Measurements from ENCODE around the gene ZBTB7C. TPM values are rescaled to one million over a fixed set of nuclear protein-coding genes. Genes with fewer than 3 reads are reported as not detected.

The ZBTB7C gene
- total RNA-seq, 1 donor from 2014 or later: 0.15 TPM

DNA sequence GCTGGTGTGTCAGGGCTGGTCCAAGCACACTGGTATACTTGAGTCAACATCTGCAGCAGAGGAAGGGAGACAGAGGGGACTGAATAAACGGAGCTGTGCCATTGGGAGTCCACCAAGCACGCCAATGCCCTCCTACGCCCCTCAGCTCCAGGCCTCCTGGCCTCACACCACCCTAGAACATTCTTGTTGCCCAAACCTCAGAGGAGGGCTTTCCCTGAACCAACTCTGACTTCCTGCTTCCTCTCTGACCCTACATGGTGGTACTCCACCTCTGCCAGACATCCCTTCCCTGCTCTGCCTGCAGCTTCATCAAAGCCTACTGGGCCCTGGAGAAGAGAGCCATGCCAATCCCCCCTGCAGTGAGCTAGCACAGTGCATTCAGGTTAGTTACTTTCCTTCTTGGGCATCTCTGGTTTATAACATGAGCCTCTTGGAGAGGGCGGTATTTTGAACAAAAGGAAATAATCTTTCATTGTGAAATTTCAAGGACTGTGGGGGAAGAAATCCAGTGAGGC is 54.4 kb downstream of the ZBTB7C start:
- Mint-ChIP-seq H3K27me3 (ENCODE audit: insufficient read depth, low read depth) (peaks cover 4% of the 10 kb centered on the region), H3K4me1 (peaks cover 4% of the 10 kb centered on the region), H3K4me3 (no peak overlapping the region), H3K9me3 (no peaks in the 10 kb centered on the region), H3K36me3 (no peaks in the 10 kb centered on the region), H3K27ac (peak overlapping the region; percentile 90)
- no peak for DNase-seq (ENCODE audit: low spot score)
- Histone ChIP-seq H3K27ac (no peak overlapping the region), H3K36me3 (no peaks in the 10 kb centered on the region), H2AFZ (replicated peaks) (no peak overlapping the region), H3K4me3 (no peak overlapping the region), H3K4me1 (no peaks in the 10 kb centered on the region), H4K20me1 (ENCODE audit: low read depth) (no peaks in the 10 kb centered on the region), H3K27me3 (no peaks in the 10 kb centered on the region), H3K79me2 (ENCODE audit: low read depth) (no peaks in the 10 kb centered on the region), H3K9ac (no peak overlapping the region), H3F3A (ENCODE audit: low read depth) (no peaks in the 10 kb centered on the region), H3K4me2 (no peak overlapping the region), H3K9me3 (ENCODE audit: low read depth) (no peaks in the 10 kb centered on the region)
- TF ChIP-seq EZH2phosphoT487 (IDR thresholded peaks at IDR 0.05) (no peak), EZH2 (IDR thresholded peaks at IDR 0.05) (no peak)
- TF ChIP-seq, protein P1, sequence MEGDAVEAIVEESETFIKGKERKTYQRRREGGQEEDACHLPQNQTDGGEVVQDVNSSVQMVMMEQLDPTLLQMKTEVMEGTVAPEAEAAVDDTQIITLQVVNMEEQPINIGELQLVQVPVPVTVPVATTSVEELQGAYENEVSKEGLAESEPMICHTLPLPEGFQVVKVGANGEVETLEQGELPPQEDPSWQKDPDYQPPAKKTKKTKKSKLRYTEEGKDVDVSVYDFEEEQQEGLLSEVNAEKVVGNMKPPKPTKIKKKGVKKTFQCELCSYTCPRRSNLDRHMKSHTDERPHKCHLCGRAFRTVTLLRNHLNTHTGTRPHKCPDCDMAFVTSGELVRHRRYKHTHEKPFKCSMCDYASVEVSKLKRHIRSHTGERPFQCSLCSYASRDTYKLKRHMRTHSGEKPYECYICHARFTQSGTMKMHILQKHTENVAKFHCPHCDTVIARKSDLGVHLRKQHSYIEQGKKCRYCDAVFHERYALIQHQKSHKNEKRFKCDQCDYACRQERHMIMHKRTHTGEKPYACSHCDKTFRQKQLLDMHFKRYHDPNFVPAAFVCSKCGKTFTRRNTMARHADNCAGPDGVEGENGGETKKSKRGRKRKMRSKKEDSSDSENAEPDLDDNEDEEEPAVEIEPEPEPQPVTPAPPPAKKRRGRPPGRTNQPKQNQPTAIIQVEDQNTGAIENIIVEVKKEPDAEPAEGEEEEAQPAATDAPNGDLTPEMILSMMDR (IDR thresholded peaks at IDR 0.05): no peak

DNA sequence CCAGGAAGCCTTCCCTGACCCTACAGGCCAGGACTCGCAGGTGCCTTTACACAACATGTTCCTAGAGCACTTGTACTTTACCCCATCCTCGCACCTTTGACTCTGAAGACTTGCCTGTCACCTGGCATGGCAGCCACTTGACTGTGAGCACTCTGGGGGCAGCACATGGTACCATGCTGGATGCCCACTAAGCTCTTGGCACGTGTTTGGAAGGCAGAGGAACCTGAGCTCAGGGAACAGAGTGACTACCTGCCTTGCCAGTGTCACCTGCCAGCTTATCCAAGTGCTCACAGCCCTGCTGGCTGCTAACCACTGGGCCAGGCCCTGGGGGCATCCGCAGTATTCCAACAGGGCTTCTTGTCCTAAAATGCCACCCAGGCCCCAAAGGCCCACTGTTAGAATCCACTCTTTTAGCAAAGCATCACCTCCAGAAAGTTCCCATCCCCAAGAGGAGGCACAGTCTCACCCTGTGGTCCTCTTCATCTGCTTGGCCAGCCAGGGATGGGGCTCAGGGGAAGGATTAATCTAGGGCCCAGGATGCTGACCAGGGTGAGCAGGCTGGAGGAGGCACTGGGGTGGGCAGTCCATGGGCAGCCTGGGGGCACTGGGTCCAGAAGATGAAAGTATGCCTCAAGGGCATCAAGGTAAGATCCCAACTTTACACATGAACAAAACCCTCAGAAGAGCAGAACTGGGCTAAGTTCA is 57.0 kb downstream of the ZBTB7C start:
- no peak overlapping the region for H2AFZ ChIP-seq (replicated peaks)
- H3K36me3 ChIP-seq: no peaks in the 10 kb centered on the region
- Mint-ChIP-seq H3K27ac (no peak overlapping the region), H3K4me3 (no peak overlapping the region), H3K9me3 (no peaks in the 10 kb centered on the region), H3K36me3 (no peaks in the 10 kb centered on the region), H3K4me1 (peaks cover 11% of the 10 kb centered on the region), H3K27me3 (ENCODE audit: insufficient read depth, low read depth) (peaks cover 6% of the 10 kb centered on the region)
- no peak overlapping the region for H3K4me3 ChIP-seq
- H3K9ac ChIP-seq: no peak overlapping the region
- H3K4me1 ChIP-seq: no peaks in the 10 kb centered on the region
- no peak for DNase-seq (ENCODE audit: low spot score)
- no peaks in the 10 kb centered on the region for H3K27me3 ChIP-seq
- H3K27ac ChIP-seq: no peak overlapping the region
- no peak overlapping the region for H3K4me2 ChIP-seq
- no peaks in the 10 kb centered on the region for H3F3A ChIP-seq (ENCODE audit: low read depth)
- no peaks in the 10 kb centered on the region for H3K79me2 ChIP-seq (ENCODE audit: low read depth)
- H4K20me1 ChIP-seq (ENCODE audit: low read depth): no peaks in the 10 kb centered on the region
- TF ChIP-seq, protein P1 (IDR thresholded peaks at IDR 0.05): no peak
- TF ChIP-seq EZH2 (IDR thresholded peaks at IDR 0.05) (no peak), EZH2phosphoT487 (IDR thresholded peaks at IDR 0.05) (no peak)
- no peaks in the 10 kb centered on the region for H3K9me3 ChIP-seq (ENCODE audit: low read depth)

DNA sequence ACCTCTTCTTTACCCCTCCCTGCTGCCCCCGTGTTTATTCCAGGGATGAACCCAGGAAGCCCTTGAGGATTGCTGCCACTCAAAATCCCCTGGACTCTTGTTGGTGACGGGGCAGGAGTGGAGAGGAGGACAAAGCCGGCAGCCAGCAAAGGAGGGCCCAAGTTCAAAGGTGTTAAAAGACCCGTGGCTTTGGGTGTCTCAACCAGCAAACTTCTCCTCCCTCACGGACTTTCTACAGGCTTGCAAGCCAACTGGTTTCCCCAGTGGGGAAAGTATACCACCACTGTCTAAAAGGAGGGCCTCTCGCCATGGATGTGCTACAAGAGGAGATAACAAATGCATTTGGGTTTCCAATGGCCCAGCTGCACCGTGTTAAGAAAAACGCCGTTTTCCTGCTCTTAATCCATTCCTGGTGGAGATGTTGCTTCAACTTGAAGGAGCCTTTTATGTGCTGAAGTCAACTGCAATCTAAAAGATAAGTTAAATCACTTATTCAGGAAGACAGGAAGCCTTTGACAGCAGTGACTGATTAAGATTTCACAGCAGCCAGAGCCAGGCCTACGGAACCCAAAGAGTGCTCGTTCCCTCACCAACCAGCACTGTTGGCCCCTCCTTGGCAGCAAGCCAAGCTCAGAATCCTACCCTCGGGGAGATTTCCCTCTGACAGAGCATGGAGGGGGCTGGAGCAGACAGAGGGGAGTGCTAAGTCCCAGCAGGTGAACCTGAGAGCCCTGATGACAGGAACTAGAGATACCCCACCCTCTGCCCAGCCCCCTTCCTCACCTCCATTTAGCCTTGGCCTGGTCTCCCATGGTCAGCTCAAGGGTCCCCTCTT is 57.8 kb downstream of the ZBTB7C start:
- no peaks in the 10 kb centered on the region for H3K9me3 ChIP-seq (ENCODE audit: low read depth)
- no peaks in the 10 kb centered on the region for H3K27me3 ChIP-seq
- no peaks in the 10 kb centered on the region for H4K20me1 ChIP-seq (ENCODE audit: low read depth)
- no peaks in the 10 kb centered on the region for H3K36me3 ChIP-seq
- no peak overlapping the region for H3K9ac ChIP-seq
- no peaks in the 10 kb centered on the region for H3K36me3 Mint-ChIP-seq
- H3K27ac ChIP-seq: no peak overlapping the region
- no peaks in the 10 kb centered on the region for H3K79me2 ChIP-seq (ENCODE audit: low read depth)
- no peak for TF ChIP-seq EZH2 (IDR thresholded peaks at IDR 0.05)
- no peak for TF ChIP-seq EZH2phosphoT487 (IDR thresholded peaks at IDR 0.05)
- TF ChIP-seq, protein P1 (IDR thresholded peaks at IDR 0.05): no peak
- H3F3A ChIP-seq (ENCODE audit: low read depth): no peaks in the 10 kb centered on the region
- no peak overlapping the region for H3K4me2 ChIP-seq
- DNase-seq (ENCODE audit: low spot score): no peak
- no peaks in the 10 kb centered on the region for H3K4me1 ChIP-seq
- H3K27me3 Mint-ChIP-seq (ENCODE audit: insufficient read depth, low read depth): peaks cover 3% of the 10 kb centered on the region
- H3K4me3 ChIP-seq: no peak overlapping the region
- H3K9me3 Mint-ChIP-seq: no peaks in the 10 kb centered on the region
- H2AFZ ChIP-seq (replicated peaks): no peak overlapping the region
- H3K4me1 Mint-ChIP-seq: peaks cover 11% of the 10 kb centered on the region
- H3K4me3 Mint-ChIP-seq: no peak overlapping the region
- H3K27ac Mint-ChIP-seq: no peak overlapping the region
